Mucosa of stomach (tissue), 1 donor: ENCODE data around the gene SEC23B.
A peak's percentile ranks its signal among the peaks of the same experiment; 100 is the strongest.

Experiments used
- H3K27me3 ChIP-seq: one replicate; pipeline ENCODE4 v1.7.0; 2013; ENCODE audit warnings: mild to moderate bottlenecking, low read length; ENCODE audit not compliant: control insufficient read depth, insufficient read depth
- H3K36me3 ChIP-seq: one replicate; pipeline ENCODE4 v1.7.0; 2013; ENCODE audit warnings: low read length; ENCODE audit not compliant: control insufficient read depth, insufficient read depth
- H3K4me1 ChIP-seq: one replicate; pipeline ENCODE4 v1.7.0; 2013; ENCODE audit warnings: mild to moderate bottlenecking, low read length; ENCODE audit not compliant: control insufficient read depth, insufficient read depth
- H3K4me3 ChIP-seq: one replicate; pipeline ENCODE4 v1.7.0; 2013; ENCODE audit warnings: low read length
- H3K9ac ChIP-seq: one replicate; pipeline ENCODE4 v1.7.0; 2013; ENCODE audit warnings: mild to moderate bottlenecking, low read length, moderate library complexity
- H3K9me3 ChIP-seq: one replicate; pipeline ENCODE4 v1.7.0; 2013; ENCODE audit warnings: mild to moderate bottlenecking, low read length, moderate library complexity; ENCODE audit not compliant: control insufficient read depth
- donor health status: Pancreatic carcinoma.

Gene SEC23B

GRCh38 chr20:18507218-18508191, at the start of gene SEC23B:
Gene SEC23B (plus strand): TSS chr20:18507940. CDS start chr20:18510836, 2,896 bp downstream.
- Histone ChIP-seq H3K9me3 (no peaks in the 10 kb centered on the region), H3K4me1 (peaks cover 11% of the 10 kb centered on the region), H3K4me3 (peak within 1 kb of the TSS; percentile 54)

GRCh38 chr20:18465536-18466200, 42.1 kb upstream of the SEC23B start:
- Histone ChIP-seq H3K4me1 (peaks cover 3% of the 10 kb centered on the region), H3K9me3 (no peaks in the 10 kb centered on the region), H3K27me3 (no peaks in the 10 kb centered on the region), H3K4me3 (no peak overlapping the region), H3K9ac (no peak overlapping the region), H3K36me3 (no peaks in the 10 kb centered on the region)

More at GRCh38 chr20:18507218-18508191, at the start of gene SEC23B:
- H3K27me3 ChIP-seq: no peaks in the 10 kb centered on the region
- H3K9ac ChIP-seq: peak within 1 kb of the TSS; percentile 96
- no peaks in the 10 kb centered on the region for H3K36me3 ChIP-seq

- H3K9ac ChIP-seq: peak overlapping the region; percentile 91
- H3K4me1 ChIP-seq: peaks cover 3% of the 10 kb centered on the region
- no peaks in the 10 kb centered on the region for H3K9me3 ChIP-seq
- peak overlapping the region; percentile 99 for H3K4me3 ChIP-seq
- no peaks in the 10 kb centered on the region for H3K36me3 ChIP-seq
- no peaks in the 10 kb centered on the region for H3K27me3 ChIP-seq
These were observed 41.2 kb upstream of the SEC23B start for GRCh38 chr20:18466574-18466893.

GRCh38 chr20:18466894-18467730, 40.6 kb upstream of the SEC23B start, which contains the start of the genes DZANK1 and POLR3F:
Gene DZANK1 (minus strand): TSS chr20:18467030. CDS start chr20:18465358, 1,672 bp downstream.
Gene POLR3F (plus strand): TSS chr20:18467390. CDS start chr20:18467507, 117 bp downstream.
- Histone ChIP-seq H3K4me3 (peak within 1 kb of the TSS; percentile 99), H3K27me3 (no peaks in the 10 kb centered on the region), H3K9me3 (no peaks in the 10 kb centered on the region), H3K4me1 (peaks cover 3% of the 10 kb centered on the region), H3K9ac (peak within 1 kb of the TSS; percentile 91), H3K36me3 (no peaks in the 10 kb centered on the region)

GRCh38 chr20:18477218-18477617, 30.5 kb upstream of the SEC23B start:
- no peak overlapping the region for H3K9ac ChIP-seq
- H3K36me3 ChIP-seq: no peaks in the 10 kb centered on the region
- H3K27me3 ChIP-seq: no peaks in the 10 kb centered on the region
- no peak overlapping the region for H3K4me3 ChIP-seq
- H3K4me1 ChIP-seq: no peaks in the 10 kb centered on the region
- H3K9me3 ChIP-seq: no peaks in the 10 kb centered on the region

GRCh38 chr20:18477821-18478220, 29.9 kb upstream of the SEC23B start:
- no peak overlapping the region for H3K9ac ChIP-seq
- H3K4me1 ChIP-seq: no peaks in the 10 kb centered on the region
- H3K4me3 ChIP-seq: no peak overlapping the region
- no peaks in the 10 kb centered on the region for H3K9me3 ChIP-seq
- H3K27me3 ChIP-seq: no peaks in the 10 kb centered on the region
- no peaks in the 10 kb centered on the region for H3K36me3 ChIP-seq

GRCh38 chr20:18481596-18481995, 26.1 kb upstream of the SEC23B start:
- Histone ChIP-seq H3K4me3 (no peak overlapping the region), H3K9me3 (no peaks in the 10 kb centered on the region), H3K9ac (no peak overlapping the region), H3K4me1 (no peaks in the 10 kb centered on the region), H3K27me3 (no peaks in the 10 kb centered on the region), H3K36me3 (no peaks in the 10 kb centered on the region)

GRCh38 chr20:18488301-18488700, 19.4 kb upstream of the SEC23B start:
- Histone ChIP-seq H3K27me3 (no peaks in the 10 kb centered on the region), H3K4me3 (no peak overlapping the region), H3K4me1 (no peaks in the 10 kb centered on the region), H3K9me3 (no peaks in the 10 kb centered on the region), H3K9ac (no peak overlapping the region), H3K36me3 (no peaks in the 10 kb centered on the region)

- Histone ChIP-seq H3K4me1 (peaks cover 7% of the 10 kb centered on the region), H3K36me3 (no peaks in the 10 kb centered on the region), H3K27me3 (no peaks in the 10 kb centered on the region), H3K4me3 (no peak overlapping the region), H3K9me3 (no peaks in the 10 kb centered on the region), H3K9ac (peak overlapping the region; percentile 79)
These were observed 11.7 kb upstream of the SEC23B start for GRCh38 chr20:18496042-18496441.

- Histone ChIP-seq H3K36me3 (no peaks in the 10 kb centered on the region), H3K4me3 (peak within 1 kb of the TSS; percentile 64), H3K9ac (peak within 1 kb of the TSS; percentile 79), H3K9me3 (no peaks in the 10 kb centered on the region), H3K4me1 (peaks cover 7% of the 10 kb centered on the region), H3K27me3 (no peaks in the 10 kb centered on the region)
These were observed 10.8 kb upstream of the SEC23B start, which contains the start of gene RBBP9 for GRCh38 chr20:18496740-18497592. Gene RBBP9 (minus strand): TSS chr20:18497225. CDS start chr20:18497167, 58 bp downstream.

GRCh38 chr20:18497603-18498002, 10.1 kb upstream of the SEC23B start:
- Histone ChIP-seq H3K36me3 (no peaks in the 10 kb centered on the region), H3K27me3 (no peaks in the 10 kb centered on the region), H3K4me3 (no peak overlapping the region), H3K9ac (no peak overlapping the region), H3K9me3 (no peaks in the 10 kb centered on the region), H3K4me1 (peaks cover 7% of the 10 kb centered on the region)
